ENCODE data around the gene DNAJC5G.

DNAJC5G gene

DNA sequence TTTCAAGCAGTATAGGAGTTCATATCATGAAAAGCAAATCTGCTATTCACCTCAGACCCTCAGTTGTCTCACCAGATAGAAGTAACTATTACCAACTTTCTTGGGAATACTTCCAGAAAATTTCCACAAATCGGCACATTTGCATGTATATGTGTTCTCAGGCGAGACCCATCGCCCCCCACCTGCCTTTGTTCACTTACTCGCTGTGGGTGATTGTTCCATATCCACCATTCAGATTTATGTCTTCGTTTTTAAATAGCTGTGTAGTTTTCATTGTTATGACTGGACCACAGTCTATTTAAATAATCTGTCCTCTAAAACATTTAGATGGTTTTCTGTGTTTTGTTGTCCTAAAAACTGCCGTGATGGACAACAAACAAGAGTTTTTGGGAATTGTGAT is 10.2 kb downstream of the DNAJC5G start:
- POLR2A ChIA-PET, result no interaction called here

DNA sequence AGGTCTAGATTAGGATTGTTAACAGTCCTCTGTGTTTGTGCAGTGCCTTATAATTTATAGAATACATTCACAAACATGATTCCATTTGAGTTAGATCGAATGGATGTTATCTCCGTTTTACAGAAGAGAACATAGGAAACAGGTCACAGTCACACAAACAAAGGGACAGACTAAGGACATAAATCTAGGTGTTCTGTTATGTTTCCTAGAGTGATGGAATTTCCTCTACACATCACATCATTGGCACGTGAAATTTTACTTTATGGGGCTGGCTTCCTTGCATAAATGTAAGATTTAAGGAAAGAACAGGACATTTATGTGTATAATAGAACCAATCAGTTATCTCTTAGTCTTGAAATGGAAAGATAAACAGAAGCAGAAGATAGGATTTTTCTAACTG is 13.4 kb downstream of the DNAJC5G start:
- CTCF ChIA-PET, result interaction anchor here (1.0 to 9.3 kb wide), 3 partner anchors 8 to 187 kb away, joined by 3 to 87 read pairs (median 63); partner anchors contain the start of gene TRIM54
- POLR2A ChIA-PET, result no interaction called here
- TF ChIP-seq, protein P1, sequence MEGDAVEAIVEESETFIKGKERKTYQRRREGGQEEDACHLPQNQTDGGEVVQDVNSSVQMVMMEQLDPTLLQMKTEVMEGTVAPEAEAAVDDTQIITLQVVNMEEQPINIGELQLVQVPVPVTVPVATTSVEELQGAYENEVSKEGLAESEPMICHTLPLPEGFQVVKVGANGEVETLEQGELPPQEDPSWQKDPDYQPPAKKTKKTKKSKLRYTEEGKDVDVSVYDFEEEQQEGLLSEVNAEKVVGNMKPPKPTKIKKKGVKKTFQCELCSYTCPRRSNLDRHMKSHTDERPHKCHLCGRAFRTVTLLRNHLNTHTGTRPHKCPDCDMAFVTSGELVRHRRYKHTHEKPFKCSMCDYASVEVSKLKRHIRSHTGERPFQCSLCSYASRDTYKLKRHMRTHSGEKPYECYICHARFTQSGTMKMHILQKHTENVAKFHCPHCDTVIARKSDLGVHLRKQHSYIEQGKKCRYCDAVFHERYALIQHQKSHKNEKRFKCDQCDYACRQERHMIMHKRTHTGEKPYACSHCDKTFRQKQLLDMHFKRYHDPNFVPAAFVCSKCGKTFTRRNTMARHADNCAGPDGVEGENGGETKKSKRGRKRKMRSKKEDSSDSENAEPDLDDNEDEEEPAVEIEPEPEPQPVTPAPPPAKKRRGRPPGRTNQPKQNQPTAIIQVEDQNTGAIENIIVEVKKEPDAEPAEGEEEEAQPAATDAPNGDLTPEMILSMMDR (IDR thresholded peaks at IDR 0.05; ENCODE audit: control extremely low read depth, extremely low read depth, low read depth, missing control alignments), result no peak
- no peak for DNase-seq (ENCODE audit: extremely low spot score)

More for the DNA sequence above, 10.2 kb downstream of the DNAJC5G start:
- TF ChIP-seq, protein P1 (IDR thresholded peaks at IDR 0.05; ENCODE audit: control extremely low read depth, extremely low read depth, low read depth, missing control alignments), result no peak
- DNase-seq (ENCODE audit: extremely low spot score), result no peak
- CTCF ChIA-PET, result interaction anchor here (7.0 kb wide), 1 partner anchor 15 kb away, joined by 138 read pairs; no protein-coding TSS in a partner anchor

DNA sequence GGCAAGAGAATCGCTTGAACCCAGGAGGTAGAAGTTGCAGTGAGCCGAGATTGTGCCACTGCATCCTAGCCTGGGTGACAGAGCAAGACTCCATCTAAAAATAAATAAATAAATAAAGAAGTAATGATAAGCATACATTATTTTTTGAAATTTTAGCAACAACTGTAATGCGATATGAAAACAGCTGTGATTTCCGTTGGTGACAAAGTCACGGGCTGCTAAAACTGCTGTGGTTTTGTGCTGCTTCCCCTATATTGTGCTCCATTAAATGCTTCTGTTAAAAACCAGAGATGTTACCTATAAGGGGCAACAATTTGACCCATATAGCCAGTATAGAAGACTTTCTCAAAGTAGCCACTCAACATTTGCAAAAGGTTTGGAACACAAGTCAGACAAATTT is 15.3 kb downstream of the DNAJC5G start:
- CTCF ChIA-PET, result interaction anchor here (1.2 to 9.3 kb wide), 3 partner anchors 8 to 12 kb away, joined by 3 to 87 read pairs (median 63); partner anchors contain the start of gene TRIM54
- no peak for DNase-seq (ENCODE audit: extremely low spot score)
- POLR2A ChIA-PET, result no interaction called here
- TF ChIP-seq, protein P1 (IDR thresholded peaks at IDR 0.05; ENCODE audit: control extremely low read depth, extremely low read depth, low read depth, missing control alignments), result no peak

DNA sequence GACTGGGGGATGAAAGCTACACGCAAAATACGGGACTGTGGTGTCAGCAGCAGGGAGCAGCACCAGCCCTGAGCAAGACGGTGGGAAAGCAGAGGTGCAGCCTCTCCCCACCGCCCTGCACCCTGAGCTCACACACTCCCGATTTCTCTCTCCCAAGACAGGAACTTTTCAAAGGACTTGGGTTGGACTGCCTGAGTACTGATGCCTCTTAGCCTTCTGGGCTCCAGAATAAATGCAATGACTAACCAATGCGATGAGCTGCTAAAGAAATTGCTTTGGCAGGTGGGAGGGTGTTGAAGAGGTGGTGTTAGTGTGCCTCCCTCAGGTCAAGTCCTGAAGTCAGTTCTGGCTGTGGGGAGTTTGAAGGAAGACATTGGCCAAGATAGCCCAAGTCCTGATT is 16.6 kb downstream of the DNAJC5G start:
- ChIA-PET CTCF (interaction anchor here (0.7 to 9.3 kb wide), 7 partner anchors 11 to 194 kb away, joined by 3 to 87 read pairs (median 8); partner anchors contain the start of gene TRIM54), POLR2A (no interaction called here)
- DNase-seq (ENCODE audit: extremely low spot score), result no peak
- TF ChIP-seq, protein P1 (IDR thresholded peaks at IDR 0.05; ENCODE audit: control extremely low read depth, extremely low read depth, low read depth, missing control alignments), result no peak

DNA sequence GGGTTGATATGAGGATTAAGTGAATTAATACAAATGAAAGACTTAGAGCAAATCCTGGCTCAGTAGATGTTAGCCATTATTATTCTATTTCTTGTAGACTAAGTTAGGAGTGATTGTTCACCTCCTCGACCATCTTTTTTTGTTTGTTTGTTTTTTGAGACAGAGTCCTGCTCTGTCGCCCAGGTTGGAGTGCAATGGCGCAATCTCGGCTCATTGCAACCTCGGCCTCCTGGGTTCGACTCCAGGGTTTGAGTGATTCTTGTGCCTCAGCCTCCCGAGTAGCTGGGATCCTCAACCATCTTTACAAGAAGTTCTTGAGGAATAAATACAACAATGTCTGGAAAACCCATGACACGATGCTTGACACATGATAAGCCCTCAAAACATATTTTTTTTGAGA is 19.7 kb downstream of the DNAJC5G start:
- ChIA-PET POLR2A (no interaction called here), CTCF (interaction anchor here (6.8 to 9.3 kb wide), 2 partner anchors 8 to 14 kb away, joined by 63 to 87 read pairs; partner anchors contain the start of gene TRIM54)
- TF ChIP-seq, protein P1 (IDR thresholded peaks at IDR 0.05; ENCODE audit: control extremely low read depth, extremely low read depth, low read depth, missing control alignments), result no peak

DNA sequence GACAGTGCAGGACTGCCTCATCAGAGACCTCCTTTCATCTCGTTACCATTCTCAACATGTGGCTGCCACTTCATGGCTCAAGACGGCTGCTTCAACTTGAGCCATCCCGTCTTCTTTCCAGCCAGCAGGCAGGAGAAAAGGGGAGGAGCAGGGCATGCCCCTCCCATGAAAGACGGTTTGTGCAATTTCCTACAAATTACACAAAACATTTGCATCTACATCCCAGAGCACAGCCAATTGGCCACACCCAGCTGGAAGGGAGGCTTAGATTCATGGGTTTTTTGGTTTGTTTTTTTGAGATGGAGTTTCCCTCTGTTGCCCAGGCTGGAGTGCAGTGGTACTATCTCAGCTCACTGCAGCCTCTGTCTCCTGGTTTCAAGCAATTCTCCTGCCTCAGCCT is 21.2 kb downstream of the DNAJC5G start:
- ChIA-PET CTCF (interaction anchor here (1.3 to 10.7 kb wide), 4 partner anchors 14 to 335 kb away, joined by 3 to 138 read pairs (median 4); partner anchors contain the start of gene TRIM54), POLR2A (no interaction called here)
- DNase-seq (ENCODE audit: extremely low spot score), result no peak
- TF ChIP-seq, protein P1 (IDR thresholded peaks at IDR 0.05; ENCODE audit: control extremely low read depth, extremely low read depth, low read depth, missing control alignments), result no peak

More for the DNA sequence above, 19.7 kb downstream of the DNAJC5G start:
- no peak for DNase-seq (ENCODE audit: extremely low spot score)
